ENCODE data around the gene KATNB1.

KATNB1 gene

GRCh38 chr16:57758331-57759117 lies 23.0 kb downstream of the KATNB1 start:
- DNase-seq = no peak

GRCh38 chr16:57759131-57759530 lies 23.6 kb downstream of the KATNB1 start:
- no peak for DNase-seq

- DNase-seq = no peak
Observed at GRCh38 chr16:57759541-57760356, 24.2 kb downstream of the KATNB1 start.

- DNase-seq = no peak
Observed at GRCh38 chr16:57760357-57761160, 25.0 kb downstream of the KATNB1 start.

- no peak for DNase-seq
Observed at GRCh38 chr16:57761301-57761700, 25.7 kb downstream of the KATNB1 start.

GRCh38 chr16:57761957-57762356 lies 26.4 kb downstream of the KATNB1 start:
- no peak for DNase-seq

GRCh38 chr16:57762365-57763040 lies 26.9 kb downstream of the KATNB1 start:
- DNase-seq = no peak

- DNase-seq = no peak
Observed at GRCh38 chr16:57763285-57764005, 27.9 kb downstream of the KATNB1 start.

GRCh38 chr16:57764006-57764340 lies 28.4 kb downstream of the KATNB1 start:
- no peak for DNase-seq

GRCh38 chr16:57764341-57765159 lies 29.0 kb downstream of the KATNB1 start:
- no peak for DNase-seq

GRCh38 chr16:57765160-57765728 lies 29.7 kb downstream of the KATNB1 start:
- no peak for DNase-seq

- no peak for DNase-seq
Observed at GRCh38 chr16:57766714-57767348, 31.3 kb downstream of the KATNB1 start.

- no peak for DNase-seq
Observed at GRCh38 chr16:57769541-57770145, 34.1 kb downstream of the KATNB1 start.

GRCh38 chr16:57770361-57770760 lies 34.8 kb downstream of the KATNB1 start:
- no peak for DNase-seq

- no peak for DNase-seq
Observed at GRCh38 chr16:57771141-57771785, 35.7 kb downstream of the KATNB1 start.

- no peak for DNase-seq
Observed at GRCh38 chr16:57773019-57773418, 37.4 kb downstream of the KATNB1 start.

GRCh38 chr16:57773655-57774295 lies 38.2 kb downstream of the KATNB1 start:
- no peak for DNase-seq

GRCh38 chr16:57774705-57775285 lies 39.2 kb downstream of the KATNB1 start:
- DNase-seq = no peak
